H1 (cell line): Measurements from ENCODE around the gene SUSD6. TPM values are rescaled to one million over a fixed set of nuclear protein-coding genes. Genes with fewer than 3 reads are reported as not detected.

Experiments
- CTCF ChIA-PET: fragments of 300-600 bp; sonication (Branson Sonifier 250); formaldehyde crosslinking; loops from one replicate; lab custom pipeline; 2021; ENCODE audit not compliant: partially characterized antibody; lab: Charles Lee
- POLR2A ChIA-PET: fragments of 300-600 bp; sonication (Branson Sonifier 250); formaldehyde crosslinking; loops from one replicate; lab custom pipeline; 2021; ENCODE audit warnings: inconsistent platforms; ENCODE audit not compliant: partially characterized antibody; lab: Charles Lee
- DNase-seq, 2 experiments: peaks; one replicate each; pipeline versions ENCODE4 v3.0.0 to v3.0.0-alpha.2; 2010 to 2022; ENCODE audit warnings: low spot score in 2 of 2, low read depth in 1 of 2, mixed read lengths in 1 of 2
- FAIRE-seq: peaks from 2 replicates; lab custom pipeline; 2011; peaks lifted over from hg19 to GRCh38; lab: Jason Lieb, UNC
- H2AFZ ChIP-seq: 2 replicates; pipeline ENCODE4 v1.8.1; 2012; ENCODE audit warnings: low read length, inconsistent platforms
- H2AK5ac ChIP-seq: 2 replicates; pipeline ENCODE4 v1.6.1; 2013; ENCODE audit warnings: low read depth, low read length
- H2BK120ac ChIP-seq: replicated peaks from 2 replicates; pipeline ENCODE3; 2013; ENCODE audit warnings: low read depth, low read length, inconsistent platforms
- H2BK12ac ChIP-seq: 2 replicates; pipeline ENCODE4 v1.6.1; 2013; ENCODE audit warnings: low read depth, low read length
- H2BK15ac ChIP-seq: 2 replicates; pipeline ENCODE4 v1.6.1; 2013; ENCODE audit warnings: low read length
- H2BK20ac ChIP-seq: 2 replicates; pipeline ENCODE4 v1.6.1; 2013; ENCODE audit warnings: low read length
- H2BK5ac ChIP-seq: 2 replicates; pipeline ENCODE4 v1.6.1; 2013; ENCODE audit warnings: low read depth, low read length
- H3K14ac ChIP-seq: 2 replicates; pipeline ENCODE4 v1.6.1; 2013; ENCODE audit warnings: inconsistent platforms; ENCODE audit not compliant: insufficient read length
- H3K18ac ChIP-seq: 2 replicates; pipeline ENCODE4 v1.6.1; 2013; ENCODE audit warnings: low read length; ENCODE audit errors: extremely low read depth
- H3K23ac ChIP-seq: 2 replicates; pipeline ENCODE4 v1.6.1; 2013; ENCODE audit warnings: inconsistent platforms; ENCODE audit not compliant: insufficient read length
- H3K23me2 ChIP-seq: 2 replicates; pipeline ENCODE4 v1.6.1; 2013; ENCODE audit warnings: low read depth, low read length
- H3K27ac ChIP-seq: 2 replicates; pipeline ENCODE4 v1.6.1; 2011; ENCODE audit warnings: low read depth, low read length, inconsistent platforms
- H3K27me3 ChIP-seq, 4 experiments: replicated peaks in 1 of 4; 1 replicate in 1 of 4; 2 replicates in 3 of 4; pipeline versions ENCODE4 v1.6.1 to v1.8.1; 2011 to 2013; ENCODE audit warnings: low read length in 3 of 4, mild to moderate bottlenecking in 3 of 4, inconsistent platforms in 2 of 4, mixed read lengths in 2 of 4, moderate library complexity in 1 of 4; ENCODE audit not compliant: control insufficient read depth in 3 of 4, insufficient read depth in 3 of 4; ENCODE audit errors: extremely low read depth in 1 of 4
- H3K36me3 ChIP-seq, 4 experiments: 2 replicates each; pipeline versions ENCODE4 v1.6.1 to v1.8.1; 2011 to 2013; ENCODE audit warnings: mild to moderate bottlenecking in 4 of 4, low read length in 3 of 4, moderate library complexity in 2 of 4, control low read depth in 1 of 4, inconsistent platforms in 1 of 4; ENCODE audit not compliant: insufficient read depth in 4 of 4, control insufficient read depth in 2 of 4
- H3K4ac ChIP-seq: replicated peaks from 2 replicates; pipeline ENCODE3; 2013; ENCODE audit warnings: low read length, low read depth, mixed read lengths, inconsistent platforms; ENCODE audit not compliant: insufficient read length
- H3K4me1 ChIP-seq, 4 experiments: replicated peaks in 1 of 4; 1 replicate in 1 of 4; 2 replicates in 3 of 4; pipeline versions ENCODE4 v1.6.1 to v1.8.1; 2011 to 2013; ENCODE audit warnings: low read length in 3 of 4, inconsistent platforms in 2 of 4, mixed read lengths in 1 of 4; ENCODE audit not compliant: insufficient read depth in 4 of 4, control insufficient read depth in 3 of 4
- H3K4me2 ChIP-seq, 2 experiments: 2 replicates each; pipeline versions ENCODE4 v1.6.1 to v1.8.1; 2011 to 2013; ENCODE audit warnings: low read depth in 2 of 2, low read length in 2 of 2, control low read depth in 1 of 2, inconsistent platforms in 1 of 2, mild to moderate bottlenecking in 1 of 2; ENCODE audit not compliant: insufficient read depth in 1 of 2
- H3K4me3 ChIP-seq, 4 experiments: fragments of 200-600, 300-600 bp in 1 of 4; sonication (generic), shearing (Covaris generic), sonication (Bioruptor Twin) in 1 of 4; 2 replicates each; pipeline versions ENCODE4 v1.5.1 to v1.8.1; 2011 to 2016; ENCODE audit warnings: low read length in 4 of 4, low read depth in 3 of 4, control low read depth in 2 of 4, inconsistent platforms in 2 of 4, mild to moderate bottlenecking in 2 of 4, mixed read lengths in 1 of 4, moderate library complexity in 1 of 4; ENCODE audit not compliant: insufficient read depth in 2 of 4; ENCODE audit errors: extremely low read depth in 1 of 4
- H3K56ac ChIP-seq: replicated peaks from 2 replicates; pipeline ENCODE3; 2013; ENCODE audit warnings: low read depth, mild to moderate bottlenecking, mixed read lengths, low read length, inconsistent platforms; ENCODE audit not compliant: insufficient read length
- H3K79me1 ChIP-seq: 2 replicates; pipeline ENCODE4 v1.6.1; 2013; ENCODE audit warnings: low read depth, low read length, control low read depth
- H3K79me2 ChIP-seq, 2 experiments: 2 replicates each; pipeline versions ENCODE4 v1.6.1 to v1.8.1; 2012 to 2013; ENCODE audit warnings: low read length in 2 of 2, mild to moderate bottlenecking in 2 of 2, inconsistent platforms in 1 of 2; ENCODE audit not compliant: insufficient read depth in 2 of 2, control insufficient read depth in 1 of 2
- H3K9ac ChIP-seq, 4 experiments: replicated peaks in 1 of 4; 1 replicate in 1 of 4; 2 replicates in 3 of 4; pipeline versions ENCODE4 v1.6.1 to v1.8.1; 2011 to 2013; ENCODE audit warnings: low read depth in 3 of 4, low read length in 3 of 4, control low read depth in 2 of 4, mild to moderate bottlenecking in 2 of 4, moderate library complexity in 2 of 4, inconsistent platforms in 1 of 4; ENCODE audit errors: extremely low read depth in 1 of 4
- H3K9me3 ChIP-seq, 2 experiments: 2 replicates each; pipeline versions ENCODE4 v1.6.1 to v1.8.1; 2012 to 2013; ENCODE audit warnings: mild to moderate bottlenecking in 2 of 2, moderate library complexity in 2 of 2, control low read depth in 1 of 2, inconsistent platforms in 1 of 2, low read depth in 1 of 2, low read length in 1 of 2, mixed read lengths in 1 of 2; ENCODE audit not compliant: insufficient read depth in 2 of 2
- H4K20me1 ChIP-seq, 2 experiments: replicated peaks in 1 of 2; 2 replicates each; pipeline versions ENCODE3 to v1.8.1; 2011 to 2013; ENCODE audit warnings: inconsistent platforms in 2 of 2, low read length in 2 of 2, mild to moderate bottlenecking in 1 of 2; ENCODE audit not compliant: insufficient read depth in 2 of 2, control insufficient read depth in 1 of 2
- H4K5ac ChIP-seq: 2 replicates; pipeline ENCODE4 v1.6.1; 2013; ENCODE audit warnings: low read length, low read depth, mixed read lengths, inconsistent platforms; ENCODE audit not compliant: insufficient read length
- H4K8ac ChIP-seq: 2 replicates; pipeline ENCODE4 v1.8.0; 2013; ENCODE audit warnings: mild to moderate bottlenecking, moderate library complexity, low read length, inconsistent platforms; ENCODE audit not compliant: insufficient read depth; ENCODE audit errors: extremely low read depth
- H4K91ac ChIP-seq: replicated peaks from 2 replicates; pipeline ENCODE3; 2013; ENCODE audit warnings: low read length, mixed read lengths, inconsistent platforms; ENCODE audit not compliant: insufficient read length
- CTBP2 ChIP-seq: IDR thresholded peaks from 2 replicates; pipeline ENCODE4 v1.7.0; 2011; ENCODE audit warnings: borderline replicate concordance, mild to moderate bottlenecking, moderate library complexity, mixed read lengths, low read length; ENCODE audit not compliant: insufficient read depth, insufficient read length
- JUND ChIP-seq: IDR thresholded peaks from 2 replicates; pipeline ENCODE4 v1.6.1; 2011; ENCODE audit warnings: mild to moderate bottlenecking, improper control_type of control experiment, low read length
- KDM1A ChIP-seq: fragments of 200-600, 300-600 bp; sonication (generic); IDR thresholded peaks from 2 replicates; pipeline ENCODE4 v1.7.1; 2016; ENCODE audit warnings: mild to moderate bottlenecking, low read length, borderline replicate concordance
- SIN3A ChIP-seq, 2 experiments: IDR thresholded peaks in 1 of 2; conservative IDR thresholded peaks in 1 of 2; 2 replicates each; pipeline ENCODE4 v1.6.1; 2011 to 2012; ENCODE audit warnings: low read length in 2 of 2, improper control_type of control experiment in 1 of 2, low read depth in 1 of 2, mild to moderate bottlenecking in 1 of 2
- WGBS, 2 experiments: shearing (Covaris generic) in 1 of 2; methylation state at CpG; one replicate each; pipeline versions ENCODE4 v1.1.6 to v1.1.7; 2013 to 2015; ENCODE audit warnings: low lambda C conversion rate in 2 of 2, mixed read lengths in 2 of 2, inconsistent platforms in 1 of 2, low coverage in 1 of 2, missing lambda C conversion rate in 1 of 2; ENCODE audit not compliant: insufficient replicate concordance in 2 of 2, insufficient coverage in 1 of 2, insufficient read length in 1 of 2; ENCODE audit errors: extremely low coverage in 1 of 2, missing lambda C conversion rate in 1 of 2; 5-methylcytosine and 5-hydroxymethylcytosine counted together
- polyA plus RNA-seq, 7 experiments: library from polyadenylated mRNA; depleted of rRNA in 3 of 7; stranded (reverse) in 5 of 7; unstranded in 2 of 7; fragments of >200 nt in 5 of 7; fragments of 200-250 nt in 2 of 7; gene quantifications; 1 replicate in 5 of 7; 2 replicates in 1 of 7; 4 replicates in 1 of 7; pipeline versions ENCODE4 v1.2.1 to v1.2.3, GENCODE V29; 2011 to 2013; ENCODE audit warnings: missing spikeins in 2 of 7, mixed read lengths in 2 of 7
- total RNA-seq: library from RNA; stranded (reverse); fragmentation: NEBNext Ultra II Directional; extraction: Animal tissue kit (Norgen Biotek cat#: 25700); gene quantifications from 2 replicates; pipeline ENCODE4 v1.2.1, GENCODE V29; 2021
- TF ChIP-seq, protein P1 (sequence below): IDR thresholded peaks from 2 replicates; pipeline ENCODE4 v1.6.1; 2012; ENCODE audit warnings: inconsistent platforms

The SUSD6 gene
- total and polyA plus RNA-seq, 2 of the 8 experiments (the other 6 are each of a cell fraction or from before 2014, with no cell fraction given): 3.0 to 3.8 TPM

- no peaks in the 10 kb centered on the region for H3K79me1 ChIP-seq
- no peak overlapping the region for H2AFZ ChIP-seq
- no peak overlapping the region for H2BK120ac ChIP-seq
- no peak overlapping the region for H3K4ac ChIP-seq
- no peak overlapping the region for H3K27ac ChIP-seq
- H3K4me2 ChIP-seq: no peak overlapping the region
- no peaks in the 10 kb centered on the region for H3K9me3 ChIP-seq
- H3K79me2 ChIP-seq: no peaks in the 10 kb centered on the region
- no peak overlapping the region for H4K8ac ChIP-seq
- POLR2A ChIA-PET: interaction anchor here (0.6 kb wide), 1 partner anchor 78 kb away, joined by 3 read pairs; no protein-coding TSS in a partner anchor
- H3K23me2 ChIP-seq: no peaks in the 10 kb centered on the region; the same call in 1 of the 2 replicates
- no peak overlapping the region for H2BK5ac ChIP-seq
- FAIRE-seq: no peak
- no peak for DNase-seq
- H3K23ac ChIP-seq: no peak overlapping the region
- H2BK15ac ChIP-seq: no peak overlapping the region
- no peak overlapping the region for H3K18ac ChIP-seq
- no peaks in the 10 kb centered on the region for H4K20me1 ChIP-seq
- H4K91ac ChIP-seq: no peak overlapping the region
- 94% methylated on average over 1 of the region's 1 CpG; no CpG with 5 or more reads in 1 of the 2 experiments for WGBS, 2 experiments
- TF ChIP-seq JUND (no peak), KDM1A (no peak), CTBP2 (no peak), SIN3A (conservative IDR thresholded peaks at IDR 0.05 in 1 of 2, IDR thresholded peaks at IDR 0.05 in 1 of 2; ENCODE audit: low read depth in 1 of 2, low read length in 2 of 2) (no peak)
- TF ChIP-seq, protein P1, sequence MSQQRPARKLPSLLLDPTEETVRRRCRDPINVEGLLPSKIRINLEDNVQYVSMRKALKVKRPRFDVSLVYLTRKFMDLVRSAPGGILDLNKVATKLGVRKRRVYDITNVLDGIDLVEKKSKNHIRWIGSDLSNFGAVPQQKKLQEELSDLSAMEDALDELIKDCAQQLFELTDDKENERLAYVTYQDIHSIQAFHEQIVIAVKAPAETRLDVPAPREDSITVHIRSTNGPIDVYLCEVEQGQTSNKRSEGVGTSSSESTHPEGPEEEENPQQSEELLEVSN: no peak
- H4K5ac ChIP-seq: no peak overlapping the region
- peaks cover 0 to 4% (median 2%) of the 10 kb centered on the region in 4 experiments; a peak in 3 of 7 replicates for H3K4me1 ChIP-seq
- H2AK5ac ChIP-seq: no peak overlapping the region
- no peak overlapping the region for H3K14ac ChIP-seq
- H3K56ac ChIP-seq: no peak overlapping the region
- no peak overlapping the region for H3K9ac ChIP-seq
- H3K36me3 ChIP-seq: no peaks in the 10 kb centered on the region
- CTCF ChIA-PET: interaction anchor here (0.6 to 1.2 kb wide), 5 partner anchors 10 to 589 kb away, joined by 3 to 5 read pairs (median 3); no protein-coding TSS in a partner anchor
- H2BK20ac ChIP-seq: no peak overlapping the region
- H3K27me3 ChIP-seq: no peaks in the 10 kb centered on the region
- H3K4me3 ChIP-seq: no peak overlapping the region
- H2BK12ac ChIP-seq: no peak overlapping the region
These were observed 76.9 kb downstream of the SUSD6 start for GRCh38 chr14:69688299-69688649.
